Measurements from ENCODE around the gene SEMA4D.

SEMA4D gene

GRCh38 chr9:89478821-89479668 lies 18.9 kb downstream of the SEMA4D start:
- Histone ChIP-seq H3K27me3 (replicated peaks; ENCODE audit: control insufficient read depth, insufficient read depth, low read length) (no peaks in the 10 kb centered on the region), H3K36me3 (ENCODE audit: control insufficient read depth, insufficient read depth, low read length) (peaks cover 12% of the 10 kb centered on the region), H3K4me3 (replicated peaks; ENCODE audit: low read depth, low read length) (no peak overlapping the region)
- no peak for TF ChIP-seq CTCF (IDR thresholded peaks at IDR 0.05; ENCODE audit: insufficient read depth, low read length, poor library complexity, severe bottlenecking)
- DNase-seq (ENCODE audit: extremely low read depth, insufficient read length): no peak

- H3K4me3 ChIP-seq (replicated peaks; ENCODE audit: low read depth, low read length): no peak overlapping the region
- no peaks in the 10 kb centered on the region for H3K27me3 ChIP-seq (replicated peaks; ENCODE audit: control insufficient read depth, insufficient read depth, low read length)
- H3K36me3 ChIP-seq (ENCODE audit: control insufficient read depth, insufficient read depth, low read length): peaks cover 12% of the 10 kb centered on the region
- no peak for DNase-seq (ENCODE audit: extremely low read depth, insufficient read length)
- no peak for TF ChIP-seq CTCF (IDR thresholded peaks at IDR 0.05; ENCODE audit: insufficient read depth, low read length, poor library complexity, severe bottlenecking)
These were observed 19.9 kb downstream of the SEMA4D start for GRCh38 chr9:89477811-89478630.

GRCh38 chr9:89477384-89477783 lies 20.5 kb downstream of the SEMA4D start:
- Histone ChIP-seq H3K27me3 (replicated peaks; ENCODE audit: control insufficient read depth, insufficient read depth, low read length) (no peaks in the 10 kb centered on the region), H3K36me3 (ENCODE audit: control insufficient read depth, insufficient read depth, low read length) (peaks cover 12% of the 10 kb centered on the region), H3K4me3 (replicated peaks; ENCODE audit: low read depth, low read length) (no peak overlapping the region)
- no peak for DNase-seq (ENCODE audit: extremely low read depth, insufficient read length)
- TF ChIP-seq CTCF (IDR thresholded peaks at IDR 0.05; ENCODE audit: insufficient read depth, low read length, poor library complexity, severe bottlenecking): no peak

GRCh38 chr9:89476546-89476945 lies 21.4 kb downstream of the SEMA4D start:
- Histone ChIP-seq H3K36me3 (ENCODE audit: control insufficient read depth, insufficient read depth, low read length) (peaks cover 12% of the 10 kb centered on the region), H3K27me3 (replicated peaks; ENCODE audit: control insufficient read depth, insufficient read depth, low read length) (no peaks in the 10 kb centered on the region), H3K4me3 (replicated peaks; ENCODE audit: low read depth, low read length) (no peak overlapping the region)
- TF ChIP-seq CTCF (IDR thresholded peaks at IDR 0.05; ENCODE audit: insufficient read depth, low read length, poor library complexity, severe bottlenecking): no peak
- no peak for DNase-seq (ENCODE audit: extremely low read depth, insufficient read length)

GRCh38 chr9:89475891-89476440 lies 21.9 kb downstream of the SEMA4D start:
- Histone ChIP-seq H3K4me3 (replicated peaks; ENCODE audit: low read depth, low read length) (no peak overlapping the region), H3K36me3 (ENCODE audit: control insufficient read depth, insufficient read depth, low read length) (peaks cover 14% of the 10 kb centered on the region), H3K27me3 (replicated peaks; ENCODE audit: control insufficient read depth, insufficient read depth, low read length) (no peaks in the 10 kb centered on the region)
- no peak for TF ChIP-seq CTCF (IDR thresholded peaks at IDR 0.05; ENCODE audit: insufficient read depth, low read length, poor library complexity, severe bottlenecking)
- DNase-seq (ENCODE audit: extremely low read depth, insufficient read length): no peak

All from GM06990 (cell line).